Measurements from ENCODE around the gene EZH2. TPM values are rescaled to one million over a fixed set of nuclear protein-coding genes. Genes with fewer than 3 reads are reported as not detected.

EZH2 gene
- total RNA-seq, 1 experiment from 2014 or later: 13.4 TPM

GRCh38 chr7:148868378-148868674 lies 15.8 kb downstream of the EZH2 start:
- DNase-seq (ENCODE audit: low read depth, low spot score): no peak

GRCh38 chr7:148867596-148868377 lies 16.3 kb downstream of the EZH2 start:
- in situ Hi-C loops (cut with HindIII; ENCODE audit: low pct_unique_long_range_greater_than_20kb, low sequenced_read_pairs): no loop called here

More at GRCh38 chr7:148868378-148868674, 15.8 kb downstream of the EZH2 start:
- in situ Hi-C loops (cut with HindIII; ENCODE audit: low pct_unique_long_range_greater_than_20kb, low sequenced_read_pairs): no loop called here

DNA sequence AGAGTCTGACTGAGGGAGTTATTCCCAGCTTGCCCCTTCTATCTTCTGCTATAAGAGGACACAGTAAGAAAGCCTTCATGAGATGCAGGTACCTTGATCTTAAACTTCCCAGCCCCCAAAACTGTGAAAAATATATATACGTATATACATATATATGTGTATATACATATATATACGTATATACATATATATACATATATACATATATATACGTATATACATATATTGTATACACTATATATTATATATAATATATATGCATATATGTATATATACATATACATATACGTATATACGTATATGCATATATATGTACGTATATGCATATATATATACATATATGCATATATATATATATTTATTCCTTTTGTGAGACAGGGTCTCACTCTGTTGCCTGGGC lies 17.7 kb downstream of the EZH2 start:
- in situ Hi-C loops (cut with HindIII; ENCODE audit: low pct_unique_long_range_greater_than_20kb, low sequenced_read_pairs): no loop called here
- no peak for DNase-seq (ENCODE audit: low read depth, low spot score)

More at GRCh38 chr7:148867596-148868377, 16.3 kb downstream of the EZH2 start:
- no peak for DNase-seq (ENCODE audit: low read depth, low spot score)

DNA sequence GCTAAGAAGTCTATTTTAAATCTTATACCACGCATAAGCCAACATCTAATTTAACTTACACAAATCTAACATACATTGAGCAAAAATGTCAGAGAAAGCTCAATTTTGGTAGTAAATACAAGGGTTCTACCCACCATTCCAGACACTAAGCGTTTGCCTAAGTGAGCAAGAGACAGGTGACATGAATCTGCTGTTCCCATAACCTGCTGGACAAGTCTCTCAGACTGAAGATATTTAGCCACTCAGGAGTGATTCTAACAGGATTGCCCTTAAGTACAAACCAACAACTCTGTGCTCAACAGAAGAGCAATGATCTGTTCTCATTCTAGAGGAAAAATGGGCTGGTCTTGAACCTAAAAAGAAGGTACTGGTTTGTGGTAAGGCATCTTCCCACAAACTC lies 18.8 kb downstream of the EZH2 start:
- in situ Hi-C loops (cut with HindIII; ENCODE audit: low pct_unique_long_range_greater_than_20kb, low sequenced_read_pairs): no loop called here
- DNase-seq (ENCODE audit: low read depth, low spot score): no peak

DNA sequence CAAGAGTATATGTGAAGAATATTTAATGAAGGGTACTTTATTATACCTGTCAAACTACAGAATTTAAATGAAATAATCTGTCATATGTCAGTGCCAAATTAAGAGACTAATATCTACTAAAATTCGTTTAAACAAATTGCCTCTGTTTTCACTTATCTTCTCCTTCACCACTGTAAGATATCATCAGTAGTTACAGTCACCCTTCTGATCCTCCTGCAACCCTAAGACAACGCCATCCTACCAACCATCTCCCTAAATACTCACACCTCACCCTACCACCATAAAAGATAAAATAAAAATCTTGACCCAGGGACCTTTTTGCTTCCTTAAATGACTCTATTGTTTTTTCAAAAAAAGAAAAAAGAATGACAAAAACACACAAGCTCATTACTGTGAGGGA lies 20.8 kb downstream of the EZH2 start:
- in situ Hi-C loops (cut with HindIII; ENCODE audit: low pct_unique_long_range_greater_than_20kb, low sequenced_read_pairs): no loop called here
- no peak for DNase-seq (ENCODE audit: low read depth, low spot score)

DNA sequence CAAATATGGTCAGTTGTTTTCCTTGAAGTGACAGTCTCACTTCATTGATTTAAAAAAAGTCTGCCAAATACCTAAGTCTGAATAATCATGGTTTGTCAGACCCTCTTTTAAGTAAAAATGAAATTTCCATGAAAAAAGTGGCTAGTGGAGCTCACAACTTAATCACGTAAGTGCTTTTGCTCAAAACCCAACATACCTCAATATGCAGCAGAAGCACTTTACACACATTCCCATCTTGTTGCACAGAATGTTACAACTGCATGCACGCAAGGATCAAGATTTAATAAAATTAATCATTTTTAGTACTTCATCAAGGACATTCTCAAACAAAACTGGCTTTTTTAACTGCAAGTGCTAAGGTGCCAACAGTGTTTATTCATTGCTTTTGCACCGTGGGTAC lies 21.6 kb downstream of the EZH2 start:
- DNase-seq (ENCODE audit: low read depth, low spot score): no peak
- in situ Hi-C loops (cut with HindIII; ENCODE audit: low pct_unique_long_range_greater_than_20kb, low sequenced_read_pairs): no loop called here

DNA sequence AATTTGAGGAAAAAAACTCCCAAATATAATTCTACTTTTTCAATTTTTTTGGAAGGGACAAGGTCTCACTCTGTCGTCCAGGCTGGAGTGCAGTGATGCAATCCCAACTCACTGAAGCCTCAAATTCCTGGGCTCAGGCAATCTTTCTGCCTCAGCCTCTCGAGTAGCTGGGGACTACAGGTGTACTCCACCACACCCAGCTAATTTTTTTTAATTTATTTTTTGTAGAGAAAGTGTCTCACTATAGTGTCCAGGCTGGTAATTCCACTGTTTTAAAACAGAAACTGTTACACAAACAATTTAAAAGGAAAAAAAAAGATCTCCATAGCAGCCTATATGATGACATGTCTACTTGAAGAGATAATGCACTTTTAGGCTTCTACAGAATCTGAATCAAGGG lies 25.6 kb downstream of the EZH2 start:
- DNase-seq (ENCODE audit: low read depth, low spot score): no peak
- in situ Hi-C loops (cut with HindIII; ENCODE audit: low pct_unique_long_range_greater_than_20kb, low sequenced_read_pairs): no loop called here

DNA sequence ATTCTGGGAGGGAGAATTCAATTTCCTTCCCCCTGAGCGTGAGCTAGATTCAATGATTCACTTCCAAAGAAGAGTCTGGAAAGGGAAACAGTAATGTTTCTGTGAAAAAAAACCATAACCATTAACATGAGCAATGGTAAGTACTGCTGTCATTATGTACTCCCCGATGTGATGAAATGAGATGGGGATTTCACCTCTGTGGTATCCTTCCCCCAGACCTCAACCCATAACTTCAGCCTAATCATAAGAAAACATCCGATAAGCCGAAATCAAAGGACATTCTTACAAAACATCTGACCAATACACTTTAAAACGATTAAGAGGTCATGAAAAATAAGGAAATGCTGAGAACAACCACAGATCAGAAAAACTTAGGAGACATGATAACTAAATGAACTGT lies 27.2 kb downstream of the EZH2 start:
- in situ Hi-C loops (cut with HindIII; ENCODE audit: low pct_unique_long_range_greater_than_20kb, low sequenced_read_pairs): no loop called here
- no peak for DNase-seq (ENCODE audit: low read depth, low spot score)

DNA sequence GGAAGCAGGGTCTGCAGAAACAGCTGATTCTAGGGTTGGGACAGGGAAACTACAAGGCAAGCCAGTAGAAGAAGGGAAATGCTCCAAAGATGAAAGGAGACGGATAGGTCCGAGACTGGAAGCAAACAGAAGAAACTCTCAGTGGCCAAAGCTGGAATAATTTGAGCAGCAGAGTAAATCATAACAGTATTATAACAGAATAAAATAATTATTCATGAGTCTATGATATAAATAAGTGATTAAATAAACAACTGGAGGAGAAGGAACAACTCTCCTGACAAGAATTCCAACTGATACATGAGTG lies 27.6 kb downstream of the EZH2 start:
- in situ Hi-C loops (cut with HindIII; ENCODE audit: low pct_unique_long_range_greater_than_20kb, low sequenced_read_pairs): no loop called here

GRCh38 chr7:148854983-148855382 lies 29.1 kb downstream of the EZH2 start:
- no peak for DNase-seq (ENCODE audit: low read depth, low spot score)
- in situ Hi-C loops (cut with HindIII; ENCODE audit: low pct_unique_long_range_greater_than_20kb, low sequenced_read_pairs): no loop called here

More for the DNA sequence above, 27.6 kb downstream of the EZH2 start:
- no peak for DNase-seq (ENCODE audit: low read depth, low spot score)

GRCh38 chr7:148852272-148852671 lies 31.8 kb downstream of the EZH2 start:
- DNase-seq (ENCODE audit: low read depth, low spot score): no peak
- in situ Hi-C loops (cut with HindIII; ENCODE audit: low pct_unique_long_range_greater_than_20kb, low sequenced_read_pairs): no loop called here

DNA sequence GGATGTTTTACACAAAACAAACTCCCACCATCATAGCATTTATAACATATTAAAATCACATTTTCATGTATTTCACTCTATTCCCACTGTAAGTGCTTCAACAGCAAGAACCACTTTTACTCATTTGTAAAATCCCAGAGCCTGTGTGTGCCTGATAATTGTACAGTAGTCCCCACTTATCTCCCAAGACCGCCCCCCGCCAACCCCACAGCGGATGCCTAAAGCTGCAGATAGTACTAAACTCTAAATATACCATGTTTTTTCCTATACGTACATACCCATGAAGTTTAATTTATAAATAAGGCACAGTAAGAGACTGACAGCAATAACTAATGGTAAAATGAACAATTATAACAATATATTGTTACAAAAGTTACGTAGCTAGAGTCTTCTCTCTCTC lies 33.5 kb downstream of the EZH2 start:
- in situ Hi-C loops (cut with HindIII; ENCODE audit: low pct_unique_long_range_greater_than_20kb, low sequenced_read_pairs): no loop called here
- no peak for DNase-seq (ENCODE audit: low read depth, low spot score)

- in situ Hi-C loops (cut with HindIII; ENCODE audit: low pct_unique_long_range_greater_than_20kb, low sequenced_read_pairs): no loop called here
- no peak for DNase-seq (ENCODE audit: low read depth, low spot score)
These were observed 34.5 kb downstream of the EZH2 start for GRCh38 chr7:148849393-148850098.

DNA sequence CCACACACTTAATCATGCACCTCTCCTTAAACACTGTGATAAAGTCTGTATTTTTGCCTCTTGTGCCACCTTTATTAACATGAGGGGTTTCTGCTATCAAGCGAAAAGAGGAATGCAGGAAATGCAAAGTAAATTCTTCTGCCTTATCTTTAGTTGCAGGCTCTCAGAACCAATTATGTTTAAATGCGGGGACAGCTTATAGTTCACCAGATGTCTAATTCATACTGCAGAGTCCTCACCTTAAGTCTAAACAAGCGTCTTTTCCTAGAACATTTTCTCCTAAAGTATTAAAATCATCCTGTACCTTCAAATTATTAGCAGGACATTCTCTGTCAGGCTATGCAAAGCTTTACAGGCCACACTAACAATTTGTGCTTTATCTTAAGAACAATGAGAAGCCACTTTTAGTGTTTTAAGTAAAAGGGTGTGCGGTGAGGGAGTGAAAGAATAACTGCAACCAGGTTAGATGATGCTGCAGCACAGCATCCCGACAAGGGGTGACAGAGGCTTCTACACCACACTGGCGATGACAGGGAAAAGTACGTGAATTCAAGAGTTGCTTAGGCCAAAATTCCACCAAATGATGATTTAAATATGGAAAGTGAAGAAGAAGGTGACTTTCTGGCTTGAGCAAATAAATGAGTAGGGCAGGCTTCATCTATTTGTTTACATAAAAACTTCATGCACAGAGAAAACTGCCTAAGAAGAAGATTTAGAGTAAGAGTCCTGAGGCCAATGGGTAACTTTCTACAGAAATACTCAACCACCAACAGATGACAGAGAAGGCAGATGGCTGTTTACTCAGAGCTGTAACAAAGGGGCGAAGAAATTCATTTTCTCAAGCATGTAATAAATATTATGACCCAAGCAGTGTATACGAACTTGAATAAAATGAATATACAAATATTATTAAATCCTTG lies 36.0 kb downstream of the EZH2 start:
- no peak for DNase-seq (ENCODE audit: low read depth, low spot score)
- in situ Hi-C loops (cut with HindIII; ENCODE audit: low pct_unique_long_range_greater_than_20kb, low sequenced_read_pairs): no loop called here

- in situ Hi-C loops (cut with HindIII; ENCODE audit: low pct_unique_long_range_greater_than_20kb, low sequenced_read_pairs): no loop called here
- no peak for DNase-seq (ENCODE audit: low read depth, low spot score)
These were observed 45.2 kb downstream of the EZH2 start for GRCh38 chr7:148838905-148839304.

DNA sequence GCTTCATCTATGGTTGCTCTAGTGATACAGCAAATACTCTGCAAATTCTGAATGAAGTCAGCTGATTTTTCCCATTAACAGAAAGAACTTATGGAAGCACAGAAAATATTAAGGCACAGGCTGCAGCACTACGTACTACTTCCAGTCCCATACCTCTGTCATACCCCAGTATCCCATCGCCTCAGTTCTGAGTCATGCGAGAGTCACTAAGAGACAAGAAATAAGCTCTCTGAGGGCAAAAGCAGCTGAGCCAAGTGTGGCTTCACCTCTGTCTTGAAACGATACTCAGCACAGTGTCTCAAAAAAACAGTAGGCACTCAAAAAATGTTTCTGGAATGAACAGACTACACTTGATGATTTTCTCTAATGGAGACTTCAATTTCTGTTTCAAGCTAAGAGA lies 48.2 kb downstream of the EZH2 start:
- no peak for DNase-seq (ENCODE audit: low read depth, low spot score)
- in situ Hi-C loops (cut with HindIII; ENCODE audit: low pct_unique_long_range_greater_than_20kb, low sequenced_read_pairs): no loop called here

GRCh38 chr7:148834605-148835004 lies 49.5 kb downstream of the EZH2 start:
- in situ Hi-C loops (cut with HindIII; ENCODE audit: low pct_unique_long_range_greater_than_20kb, low sequenced_read_pairs): no loop called here

DNA sequence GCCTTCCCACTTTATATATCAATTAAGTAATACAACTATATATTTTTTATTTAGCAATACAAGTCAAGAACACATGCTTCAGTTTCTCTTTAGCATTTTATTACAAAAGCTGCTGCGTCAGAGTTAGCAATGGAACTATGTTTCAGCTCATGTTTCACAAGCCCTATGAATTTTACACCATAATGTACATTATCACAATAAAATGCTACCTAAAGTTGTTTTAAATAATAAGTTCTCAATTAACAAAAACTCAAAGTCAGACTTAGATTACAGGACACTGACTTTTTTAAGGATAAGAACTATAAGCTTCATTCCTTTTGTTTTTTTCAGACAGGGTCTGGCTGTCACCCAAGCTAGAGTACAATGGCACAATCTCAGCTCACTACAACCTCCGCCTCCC lies 52.3 kb downstream of the EZH2 start:
- DNase-seq (ENCODE audit: low read depth, low spot score): no peak
- in situ Hi-C loops (cut with HindIII; ENCODE audit: low pct_unique_long_range_greater_than_20kb, low sequenced_read_pairs): no loop called here

More at GRCh38 chr7:148834605-148835004, 49.5 kb downstream of the EZH2 start:
- no peak for DNase-seq (ENCODE audit: low read depth, low spot score)

Measured in SK-MEL-5 (cell line).